ENCODE results near the gene NR1I2.

The NR1I2 gene

DNA sequence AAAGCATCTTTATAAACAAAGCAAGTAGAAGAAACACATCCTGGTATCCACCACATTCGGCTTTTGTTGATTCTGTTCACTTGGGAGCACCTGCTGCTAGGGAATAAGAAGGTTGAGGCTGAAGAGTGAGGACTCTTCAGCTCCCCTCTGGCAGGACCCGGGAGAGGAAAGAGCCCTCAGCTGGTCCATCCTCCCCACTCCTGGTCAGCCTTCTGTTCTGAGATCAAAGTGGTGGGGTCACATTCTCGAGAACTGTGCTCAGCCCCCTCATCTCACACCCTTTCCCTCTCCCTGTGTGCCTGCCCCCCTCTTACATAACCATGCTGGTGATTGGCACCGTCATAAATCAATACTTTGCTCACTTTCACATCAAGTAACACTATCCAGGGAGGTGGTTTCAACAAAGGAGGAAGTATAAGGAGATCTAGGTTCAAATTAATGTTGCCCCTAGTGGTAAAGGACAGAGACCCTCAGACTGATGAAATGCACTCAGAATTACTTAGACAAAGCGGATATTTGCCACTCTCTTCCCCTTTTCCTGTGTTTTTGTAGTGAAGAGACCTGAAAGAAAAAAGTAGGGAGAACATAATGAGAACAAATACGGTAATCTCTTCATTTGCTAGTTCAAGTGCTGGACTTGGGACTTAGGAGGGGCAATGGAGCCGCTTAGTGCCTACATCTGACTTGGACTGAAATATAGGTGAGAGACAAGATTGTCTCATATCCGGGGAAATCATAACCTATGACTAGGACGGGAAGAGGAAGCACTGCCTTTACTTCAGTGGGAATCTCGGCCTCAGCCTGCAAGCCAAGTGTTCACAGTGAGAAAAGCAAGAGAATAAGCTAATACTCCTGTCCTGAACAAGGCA is at the start of gene NR1I2:
Gene NR1I2 (plus strand): TSS at position 772 of the 869 bp plus-strand sequence.
- no peak within 1 kb of the TSS for H3K4me3 ChIP-seq (ENCODE audit: low read length)
- TF ChIP-seq ZNF274 (IDR thresholded peaks at IDR 0.05; ENCODE audit: low read depth, low read length), result no peak

- no peak overlapping the region for H3K4me3 ChIP-seq (ENCODE audit: low read length)
- no peak for TF ChIP-seq ZNF274 (IDR thresholded peaks at IDR 0.05; ENCODE audit: low read depth, low read length)
Measured at GRCh38 chr3:119733812-119734211, 48.1 kb upstream of the NR1I2 start.

DNA sequence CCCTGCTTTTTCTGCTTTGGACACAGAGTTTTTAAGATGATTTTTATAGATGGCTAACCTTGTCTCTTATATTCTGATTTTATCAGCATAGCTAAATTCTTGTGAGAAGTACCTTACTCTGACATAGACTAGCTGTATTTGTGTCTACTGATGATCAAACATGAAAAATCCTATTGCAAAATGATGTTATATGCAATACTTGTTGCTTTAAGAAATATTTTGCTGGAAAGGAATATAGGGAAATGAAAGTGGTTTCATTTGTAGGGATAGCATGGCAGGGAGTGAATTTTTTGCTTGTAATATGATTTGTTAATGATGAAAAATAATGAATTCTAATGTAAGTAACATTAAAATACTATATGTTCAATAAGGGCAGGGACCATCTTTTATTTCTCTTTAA is 43.2 kb upstream of the NR1I2 start:
- TF ChIP-seq ZNF274 (IDR thresholded peaks at IDR 0.05; ENCODE audit: low read depth, low read length), result no peak
- no peak overlapping the region for H3K4me3 ChIP-seq (ENCODE audit: low read length)

DNA sequence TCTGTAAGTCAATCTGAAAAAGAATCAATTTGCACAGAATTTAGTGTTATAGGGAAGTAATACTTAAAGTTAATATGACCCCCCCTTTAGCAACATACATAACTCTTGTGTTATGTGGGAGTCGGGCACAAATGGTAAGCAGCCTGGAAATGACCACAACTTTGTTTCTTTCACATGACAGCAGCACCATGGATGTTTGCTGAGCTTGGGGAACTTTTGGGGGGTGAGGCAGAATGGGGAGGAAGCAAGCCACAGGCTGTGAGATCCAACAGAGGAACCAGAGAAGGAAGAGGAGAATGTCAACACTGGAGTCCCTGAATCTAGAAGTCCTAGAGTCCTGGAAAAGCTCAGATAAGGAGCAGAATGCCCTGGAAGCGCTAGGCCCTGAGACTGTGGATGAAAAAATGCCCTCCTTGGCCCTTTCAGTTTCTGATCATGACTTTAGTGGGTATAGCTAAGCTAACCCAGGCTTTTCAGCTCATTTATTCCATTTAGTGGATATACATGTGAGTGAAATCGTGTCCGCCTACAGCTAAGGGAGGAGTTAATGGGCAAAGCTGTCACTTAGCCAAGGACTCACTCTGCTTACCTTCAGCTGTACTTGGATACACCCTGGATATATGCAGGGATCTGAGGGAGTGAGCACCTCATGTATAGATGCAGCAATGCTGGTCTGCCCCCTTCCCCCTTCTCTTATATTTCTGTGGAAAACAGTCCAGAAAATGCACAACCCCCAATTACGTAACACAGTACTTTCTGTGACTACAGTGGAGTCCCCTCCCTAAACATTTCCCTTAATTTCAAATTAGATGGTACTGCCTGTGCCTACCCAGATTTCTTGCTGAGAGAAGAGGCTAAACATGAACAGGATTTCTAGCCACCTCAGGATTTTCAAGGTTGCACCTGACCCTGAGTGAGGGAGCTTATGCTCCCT is 40.0 kb upstream of the NR1I2 start:
- no peak for TF ChIP-seq ZNF274 (IDR thresholded peaks at IDR 0.05; ENCODE audit: low read depth, low read length)
- H3K4me3 ChIP-seq (ENCODE audit: low read length), result no peak overlapping the region

- H3K4me3 ChIP-seq (ENCODE audit: low read length), result no peak overlapping the region
- no peak for TF ChIP-seq ZNF274 (IDR thresholded peaks at IDR 0.05; ENCODE audit: low read depth, low read length)
Measured at GRCh38 chr3:119743921-119744320, 38.0 kb upstream of the NR1I2 start.

GRCh38 chr3:119745942-119746341 is 36.0 kb upstream of the NR1I2 start:
- no peak overlapping the region for H3K4me3 ChIP-seq (ENCODE audit: low read length)
- no peak for TF ChIP-seq ZNF274 (IDR thresholded peaks at IDR 0.05; ENCODE audit: low read depth, low read length)

GRCh38 chr3:119746423-119746822 is 35.5 kb upstream of the NR1I2 start:
- no peak overlapping the region for H3K4me3 ChIP-seq (ENCODE audit: low read length)
- TF ChIP-seq ZNF274 (IDR thresholded peaks at IDR 0.05; ENCODE audit: low read depth, low read length), result no peak

DNA sequence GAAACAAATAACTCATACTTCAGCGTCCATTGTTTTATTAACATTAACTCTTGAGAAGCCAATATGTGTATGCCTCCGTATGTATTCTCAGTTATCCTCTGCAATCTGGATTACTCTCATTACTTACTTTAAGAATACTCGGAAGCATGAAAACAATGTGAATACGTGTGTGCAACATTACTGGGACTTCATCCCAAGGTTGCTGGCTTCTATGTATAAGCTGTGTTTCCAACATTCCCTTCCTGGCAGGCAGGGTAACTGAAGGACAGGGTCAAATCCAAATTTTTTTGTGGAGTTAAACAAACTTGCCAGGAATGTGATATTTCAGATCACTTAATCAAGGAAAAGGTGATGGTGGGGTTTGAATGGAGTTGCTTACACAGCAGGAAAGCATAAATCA is 34.5 kb upstream of the NR1I2 start:
- H3K4me3 ChIP-seq (ENCODE audit: low read length), result no peak overlapping the region
- TF ChIP-seq ZNF274 (IDR thresholded peaks at IDR 0.05; ENCODE audit: low read depth, low read length), result no peak

- no peak overlapping the region for H3K4me3 ChIP-seq (ENCODE audit: low read length)
- TF ChIP-seq ZNF274 (IDR thresholded peaks at IDR 0.05; ENCODE audit: low read depth, low read length), result no peak
Measured at GRCh38 chr3:119748991-119749390, 32.9 kb upstream of the NR1I2 start.

GRCh38 chr3:119751423-119751822 is 30.5 kb upstream of the NR1I2 start:
- H3K4me3 ChIP-seq (ENCODE audit: low read length), result no peak overlapping the region
- no peak for TF ChIP-seq ZNF274 (IDR thresholded peaks at IDR 0.05; ENCODE audit: low read depth, low read length)

GRCh38 chr3:119759962-119760361 is 21.9 kb upstream of the NR1I2 start:
- no peak for TF ChIP-seq ZNF274 (IDR thresholded peaks at IDR 0.05; ENCODE audit: low read depth, low read length)

GRCh38 chr3:119762876-119763275 is 19.0 kb upstream of the NR1I2 start:
- H3K4me3 ChIP-seq (ENCODE audit: low read length), result no peak overlapping the region
- TF ChIP-seq ZNF274 (IDR thresholded peaks at IDR 0.05; ENCODE audit: low read depth, low read length), result no peak

More at GRCh38 chr3:119759962-119760361, 21.9 kb upstream of the NR1I2 start:
- H3K4me3 ChIP-seq (ENCODE audit: low read length), result no peak overlapping the region

DNA sequence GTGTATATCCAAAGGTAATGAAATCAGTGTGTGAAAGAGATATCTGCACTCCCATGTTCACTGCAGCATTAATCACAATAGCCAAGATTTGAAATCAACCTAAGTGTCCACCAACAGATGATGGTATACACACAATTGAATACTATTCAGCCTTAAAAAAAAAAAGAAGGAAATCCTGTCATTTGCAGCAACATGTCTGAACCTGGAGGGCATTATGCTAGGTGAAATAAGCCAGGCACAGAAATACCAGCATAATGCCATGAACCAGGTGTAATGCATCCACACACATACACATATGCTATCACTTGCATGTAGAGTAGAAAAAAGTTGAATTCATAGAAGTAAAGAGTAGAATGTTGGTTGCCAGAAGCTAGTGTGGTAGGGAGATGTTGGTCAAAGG is 18.4 kb upstream of the NR1I2 start:
- no peak for TF ChIP-seq ZNF274 (IDR thresholded peaks at IDR 0.05; ENCODE audit: low read depth, low read length)
- no peak overlapping the region for H3K4me3 ChIP-seq (ENCODE audit: low read length)

DNA sequence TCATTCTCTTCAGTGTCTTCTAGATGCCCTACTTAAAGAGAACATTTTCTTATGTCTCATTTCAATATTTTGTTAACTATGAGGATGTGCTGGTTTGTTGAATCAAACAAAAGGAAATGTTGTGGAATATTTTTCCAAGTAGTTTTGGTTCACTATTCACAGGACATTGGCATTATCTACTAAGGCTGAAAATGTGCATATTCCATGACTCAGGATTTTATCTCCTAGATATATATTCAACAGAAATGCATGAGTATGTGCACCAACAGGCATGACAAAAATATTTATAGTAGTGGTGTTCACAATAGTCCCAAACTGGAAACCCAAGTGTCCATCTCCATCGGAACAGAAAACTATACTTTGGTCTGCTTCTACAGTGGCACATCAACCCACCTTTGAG is 16.7 kb upstream of the NR1I2 start:
- no peak for TF ChIP-seq ZNF274 (IDR thresholded peaks at IDR 0.05; ENCODE audit: low read depth, low read length)
- no peak overlapping the region for H3K4me3 ChIP-seq (ENCODE audit: low read length)
